ENCODE results near the gene HYOU1. TPM values are rescaled to one million over a fixed set of nuclear protein-coding genes. Genes with fewer than 3 reads are reported as not detected.

Gene HYOU1
- total and polyA plus RNA-seq, 2 of the 8 experiments (the other 6 are each of a cell fraction or from before 2014, with no cell fraction given), result 239 to 295 TPM

DNA sequence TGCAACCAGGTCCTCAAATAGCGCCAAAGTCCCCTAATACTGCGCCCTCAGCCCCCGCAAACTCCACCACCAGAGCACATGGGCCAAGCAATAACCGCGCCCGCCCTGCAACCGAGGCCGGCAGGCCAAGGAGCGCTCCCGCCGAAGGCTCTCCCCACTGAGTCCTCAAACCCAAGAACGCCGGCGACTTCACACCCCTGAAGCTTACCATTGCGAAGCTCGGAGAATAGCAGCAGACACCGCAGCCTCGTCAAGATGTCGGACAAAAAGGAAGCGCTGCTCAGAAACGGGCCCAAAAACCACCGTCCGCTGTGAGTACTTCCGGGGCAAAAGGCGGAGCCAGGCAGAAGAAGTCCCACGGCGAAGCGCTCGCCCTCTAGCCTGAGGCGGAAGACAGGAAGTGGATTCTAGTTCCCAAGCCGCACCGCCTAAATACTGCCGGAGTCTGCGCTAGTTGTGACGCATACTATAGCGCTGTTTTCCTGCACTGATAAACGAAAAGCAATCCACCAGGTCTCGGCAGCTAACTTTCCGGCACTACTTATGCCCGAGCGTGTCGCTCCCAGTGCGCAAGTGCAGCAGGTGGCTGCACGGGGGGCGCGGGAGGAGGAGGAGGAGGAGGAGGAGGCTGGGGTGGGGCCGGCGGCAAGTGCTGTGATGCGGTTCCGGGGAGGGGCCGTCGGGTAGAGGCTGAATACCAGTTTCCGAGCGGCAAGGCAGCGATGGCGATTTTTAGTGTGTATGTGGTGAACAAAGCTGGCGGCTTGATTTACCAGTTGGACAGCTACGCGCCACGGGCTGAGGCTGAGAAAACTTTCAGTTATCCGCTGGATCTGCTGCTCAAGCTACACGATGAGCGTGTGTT, 38.7 kb downstream of the HYOU1 start, which contains the start of the genes RPS25 and TRAPPC4 (continued):
- TF ChIP-seq KDM4A (IDR thresholded peaks at IDR 0.05; ENCODE audit: low read depth, low read length, severe bottlenecking) (peak; percentile 48), SP1 (IDR thresholded peaks at IDR 0.05; ENCODE audit: low read depth, low read length) (peak; percentile 10; the same call in 1 of the 2 replicates), JUN (IDR thresholded peaks at IDR 0.05; ENCODE audit: low read depth, low read length) (no peak), CBX8 (IDR thresholded peaks at IDR 0.05; ENCODE audit: borderline replicate concordance, low read depth, low read length) (no peak), NRF1 (IDR thresholded peaks at IDR 0.05; ENCODE audit: low read depth, low read length) (peak; percentile 30), CTBP2 (IDR thresholded peaks at IDR 0.05; ENCODE audit: borderline replicate concordance, insufficient read depth, insufficient read length, low read length) (no peak), CREB1 (IDR thresholded peaks at IDR 0.05) (peak; percentile 82), KDM1A (IDR thresholded peaks at IDR 0.05; ENCODE audit: borderline replicate concordance, low read length) (no peak), TAF1 (IDR thresholded peaks at IDR 0.05; ENCODE audit: low read depth, low read length) (peak; percentile 97), RNF2 (IDR thresholded peaks at IDR 0.05; ENCODE audit: borderline replicate concordance, low read depth, low read length, missing control alignments, poor library complexity, severe bottlenecking) (no peak), RAD21 (IDR thresholded peaks at IDR 0.05 in 1 of 2, conservative IDR thresholded peaks at IDR 0.05 in 1 of 2; ENCODE audit: low read depth in 2 of 2, low read length in 2 of 2) (no peak), RXRA (IDR thresholded peaks at IDR 0.05; ENCODE audit: insufficient read depth, low read depth, low read length) (no peak), CHD2 (IDR thresholded peaks at IDR 0.05; ENCODE audit: low read length) (peak; percentile 83), SRF (IDR thresholded peaks at IDR 0.05; ENCODE audit: low read depth, low read length) (no peak), GTF2F1 (IDR thresholded peaks at IDR 0.05; ENCODE audit: borderline replicate concordance, low read depth, low read length) (peak; percentile 36; the same call in 1 of the 2 replicates), JUND (IDR thresholded peaks at IDR 0.05; ENCODE audit: low read length) (no peak), GABPA (IDR thresholded peaks at IDR 0.05; ENCODE audit: borderline replicate concordance, insufficient read depth, low read length) (peak; percentile 97), SIX5 (IDR thresholded peaks at IDR 0.05; ENCODE audit: low read depth, low read length) (no peak), ATF3 (IDR thresholded peaks at IDR 0.05; ENCODE audit: insufficient read depth, low read depth, low read length) (no peak), EGR1 (IDR thresholded peaks at IDR 0.05; ENCODE audit: borderline replicate concordance, low read depth, low read length) (peak; percentile 29; the same call in 1 of the 2 replicates), RFX5 (IDR thresholded peaks at IDR 0.05; ENCODE audit: borderline replicate concordance, low read depth, low read length) (no peak), TAF7 (optimal IDR thresholded peaks at IDR 0.05; ENCODE audit: borderline replicate concordance, low read depth, low read length) (peak; percentile 92), TCF12 (IDR thresholded peaks at IDR 0.05; ENCODE audit: low read depth, low read length) (no peak)

Measured in H1 (cell line).